Measurements from ENCODE around the gene PARD6B. TPM values are rescaled to one million over a fixed set of nuclear protein-coding genes. Genes with fewer than 3 reads are reported as not detected.

PARD6B gene
- total RNA-seq, 1 experiment from 2014 or later, result 41.3 TPM

DNA sequence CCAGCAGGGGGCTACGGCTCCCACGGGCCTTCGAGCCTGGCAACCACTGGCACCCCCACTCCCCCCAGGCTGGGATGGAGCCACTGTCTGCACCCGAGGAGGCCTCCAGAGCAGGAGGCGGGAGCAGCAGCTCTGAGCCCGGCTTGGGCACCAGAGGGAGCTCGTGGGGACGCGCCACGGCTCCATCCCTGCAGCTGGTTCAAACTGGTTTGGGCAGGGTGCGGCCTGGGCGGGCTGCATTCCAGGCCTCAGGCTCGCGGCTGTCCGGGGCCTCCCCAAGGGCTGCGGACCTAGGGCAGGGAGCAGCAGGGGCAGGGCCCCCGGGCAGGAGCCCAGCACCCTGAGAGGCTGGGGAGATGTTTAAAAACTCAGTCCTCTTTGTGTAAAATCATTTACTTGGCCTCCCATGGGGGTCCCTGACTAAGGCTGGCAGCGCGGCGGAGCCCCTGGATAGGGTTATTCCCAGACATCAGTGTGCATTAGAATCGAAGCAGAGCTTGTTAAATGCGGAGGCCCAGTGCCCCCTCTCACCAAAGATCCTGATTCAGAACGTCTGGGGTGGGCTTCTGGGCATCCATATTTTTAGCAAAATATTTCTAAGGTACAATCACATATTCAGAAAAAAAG lies 59.4 kb downstream of the PARD6B start (continued):
- TF ChIP-seq CBX3 (IDR thresholded peaks at IDR 0.05; ENCODE audit: low read depth), result 0 out of 2 replicates have a peak, but pooled peaks have one; percentile 42
- peak; percentile 54 for TF ChIP-seq POLR2A (IDR thresholded peaks at IDR 0.05; ENCODE audit: borderline replicate concordance, extremely low read depth, insufficient read depth, insufficient read length)
- TF ChIP-seq RAD21 (IDR thresholded peaks at IDR 0.05; ENCODE audit: low read depth), result peak; percentile 46
- TF ChIP-seq SRF (IDR thresholded peaks at IDR 0.05; ENCODE audit: low read depth), result no peak
- peak; percentile 80 for TF ChIP-seq YY1 (IDR thresholded peaks at IDR 0.05; ENCODE audit: extremely low read depth, insufficient replicate concordance, low read depth, low read length)
- TF ChIP-seq EGR1 (IDR thresholded peaks at IDR 0.05; ENCODE audit: low read depth), result no peak

DNA sequence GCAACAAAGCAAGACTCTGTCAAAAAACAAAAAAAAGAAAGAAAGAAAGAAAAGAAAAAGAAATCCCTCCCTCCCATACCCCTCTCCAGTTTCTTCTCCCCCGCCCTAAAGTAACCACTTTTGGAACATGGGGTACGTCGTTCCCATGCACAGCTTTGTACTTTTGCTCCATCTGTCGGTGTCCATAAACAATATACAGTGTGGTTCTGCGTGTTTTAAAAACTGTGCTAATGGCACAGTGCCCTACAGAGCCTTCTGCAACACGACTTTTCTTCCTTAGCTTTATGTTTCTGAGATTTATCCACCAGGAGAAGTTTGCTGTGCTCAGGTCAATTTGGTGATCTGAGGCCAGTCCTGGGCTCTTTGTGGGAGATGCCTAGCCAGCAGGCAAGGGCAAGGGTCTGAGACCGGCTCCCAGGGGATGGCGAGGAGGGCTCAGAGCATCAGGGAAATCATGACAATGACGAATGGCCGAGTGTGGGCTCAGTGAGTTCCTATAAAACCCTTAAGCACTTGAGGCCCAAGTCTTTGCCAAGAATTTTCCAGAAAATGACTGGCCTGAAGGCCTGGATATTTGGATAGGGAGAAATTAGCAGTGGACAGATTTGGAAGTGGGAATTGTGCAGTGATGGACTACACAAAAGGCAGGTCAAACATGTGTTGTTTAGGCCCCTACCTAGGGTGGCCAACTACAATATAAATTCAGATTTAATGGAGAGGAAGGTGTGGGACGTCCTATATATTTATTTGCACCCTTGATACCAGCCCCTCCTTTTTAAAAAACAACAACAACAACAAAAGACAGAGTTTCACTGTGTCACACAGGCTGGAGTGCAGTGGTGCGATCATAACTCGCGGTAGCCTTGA lies 61.6 kb downstream of the PARD6B start:
- intact Hi-C loops (cut with micrococcal nuclease), result loop anchor here (5.0 kb wide), 1 partner anchor 514 kb away; no protein-coding TSS in a partner anchor
- Histone ChIP-seq H3K4me1 (ENCODE audit: control insufficient read depth in 1 of 2, insufficient read depth in 2 of 2, low read length in 2 of 2) (peaks cover 22 to 54% of the 10 kb centered on the region in 2 experiments), H3K9ac (ENCODE audit: low read length) (0 out of 2 replicates have a peak overlapping the region, but pooled peaks have one; percentile 16), H3K4me2 (ENCODE audit: low read length) (0 out of 2 replicates have a peak overlapping the region, but pooled peaks have one; percentile 19), H3K79me2 (ENCODE audit: insufficient read depth, low read length) (no peaks in the 10 kb centered on the region), H3K9me2 (ENCODE audit: insufficient read depth) (no peaks in the 10 kb centered on the region), H3K9me3 (ENCODE audit: control insufficient read depth in 1 of 2, insufficient read depth in 1 of 2, low read depth in 1 of 2, low read length in 2 of 2) (no peaks in the 10 kb centered on the region), H3K36me3 (ENCODE audit: control insufficient read depth in 1 of 2, insufficient read depth in 2 of 2, low read length in 2 of 2) (no peaks in the 10 kb centered on the region), H3K27ac (ENCODE audit: low read depth, low read length) (no peak overlapping the region), H3K4me3 (replicated peaks in 1 of 2; ENCODE audit: low read depth in 1 of 2, low read length in 2 of 2) (no peak overlapping the region), H3K27me3 (ENCODE audit: insufficient read depth, low read length) (no peaks in the 10 kb centered on the region), H2AFZ (ENCODE audit: low read depth, low read length, poor library complexity, severe bottlenecking) (peak overlapping the region; percentile 44), H4K20me1 (ENCODE audit: insufficient read depth) (no peaks in the 10 kb centered on the region)
- CTCF ChIA-PET, result interaction anchor here (0.6 to 4.8 kb wide), 20 partner anchors 9 to 1077 kb away, joined by 3 to 39 read pairs (median 5); partner anchors contain the start of gene ADNP
- POLR2A ChIA-PET, result interaction anchor here (0.6 kb wide), 2 partner anchors 198 to 1268 kb away, joined by 3 to 4 read pairs; no protein-coding TSS in a partner anchor
- DNase-seq (ENCODE audit: low read depth, low spot score), result no peak
- BruUV-seq (replicated peaks), result no TSS peak
- RAD21 ChIA-PET (ENCODE audit: low non-redundant PET in 1 of 2, low total read pairs in 2 of 2, uncharacterized antibody in 2 of 2, unreplicated experiment in 2 of 2), result interaction anchor here (0.6 to 1.1 kb wide), 4 partner anchors 167 to 593 kb away, joined by 3 to 7 read pairs (median 4); no protein-coding TSS in a partner anchor
- ATAC-seq, result no peak
- TF ChIP-seq, protein P1, sequence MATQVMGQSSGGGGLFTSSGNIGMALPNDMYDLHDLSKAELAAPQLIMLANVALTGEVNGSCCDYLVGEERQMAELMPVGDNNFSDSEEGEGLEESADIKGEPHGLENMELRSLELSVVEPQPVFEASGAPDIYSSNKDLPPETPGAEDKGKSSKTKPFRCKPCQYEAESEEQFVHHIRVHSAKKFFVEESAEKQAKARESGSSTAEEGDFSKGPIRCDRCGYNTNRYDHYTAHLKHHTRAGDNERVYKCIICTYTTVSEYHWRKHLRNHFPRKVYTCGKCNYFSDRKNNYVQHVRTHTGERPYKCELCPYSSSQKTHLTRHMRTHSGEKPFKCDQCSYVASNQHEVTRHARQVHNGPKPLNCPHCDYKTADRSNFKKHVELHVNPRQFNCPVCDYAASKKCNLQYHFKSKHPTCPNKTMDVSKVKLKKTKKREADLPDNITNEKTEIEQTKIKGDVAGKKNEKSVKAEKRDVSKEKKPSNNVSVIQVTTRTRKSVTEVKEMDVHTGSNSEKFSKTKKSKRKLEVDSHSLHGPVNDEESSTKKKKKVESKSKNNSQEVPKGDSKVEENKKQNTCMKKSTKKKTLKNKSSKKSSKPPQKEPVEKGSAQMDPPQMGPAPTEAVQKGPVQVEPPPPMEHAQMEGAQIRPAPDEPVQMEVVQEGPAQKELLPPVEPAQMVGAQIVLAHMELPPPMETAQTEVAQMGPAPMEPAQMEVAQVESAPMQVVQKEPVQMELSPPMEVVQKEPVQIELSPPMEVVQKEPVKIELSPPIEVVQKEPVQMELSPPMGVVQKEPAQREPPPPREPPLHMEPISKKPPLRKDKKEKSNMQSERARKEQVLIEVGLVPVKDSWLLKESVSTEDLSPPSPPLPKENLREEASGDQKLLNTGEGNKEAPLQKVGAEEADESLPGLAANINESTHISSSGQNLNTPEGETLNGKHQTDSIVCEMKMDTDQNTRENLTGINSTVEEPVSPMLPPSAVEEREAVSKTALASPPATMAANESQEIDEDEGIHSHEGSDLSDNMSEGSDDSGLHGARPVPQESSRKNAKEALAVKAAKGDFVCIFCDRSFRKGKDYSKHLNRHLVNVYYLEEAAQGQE (IDR thresholded peaks at IDR 0.05; ENCODE audit: low read depth), result no peak
- no peak for TF ChIP-seq SRF (IDR thresholded peaks at IDR 0.05; ENCODE audit: low read depth)
- no peak for TF ChIP-seq ZFX (IDR thresholded peaks at IDR 0.05)
- TF ChIP-seq, protein P2, sequence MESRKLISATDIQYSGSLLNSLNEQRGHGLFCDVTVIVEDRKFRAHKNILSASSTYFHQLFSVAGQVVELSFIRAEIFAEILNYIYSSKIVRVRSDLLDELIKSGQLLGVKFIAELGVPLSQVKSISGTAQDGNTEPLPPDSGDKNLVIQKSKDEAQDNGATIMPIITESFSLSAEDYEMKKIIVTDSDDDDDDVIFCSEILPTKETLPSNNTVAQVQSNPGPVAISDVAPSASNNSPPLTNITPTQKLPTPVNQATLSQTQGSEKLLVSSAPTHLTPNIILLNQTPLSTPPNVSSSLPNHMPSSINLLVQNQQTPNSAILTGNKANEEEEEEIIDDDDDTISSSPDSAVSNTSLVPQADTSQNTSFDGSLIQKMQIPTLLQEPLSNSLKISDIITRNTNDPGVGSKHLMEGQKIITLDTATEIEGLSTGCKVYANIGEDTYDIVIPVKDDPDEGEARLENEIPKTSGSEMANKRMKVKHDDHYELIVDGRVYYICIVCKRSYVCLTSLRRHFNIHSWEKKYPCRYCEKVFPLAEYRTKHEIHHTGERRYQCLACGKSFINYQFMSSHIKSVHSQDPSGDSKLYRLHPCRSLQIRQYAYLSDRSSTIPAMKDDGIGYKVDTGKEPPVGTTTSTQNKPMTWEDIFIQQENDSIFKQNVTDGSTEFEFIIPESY (IDR thresholded peaks at IDR 0.05; ENCODE audit: extremely low read depth, insufficient replicate concordance, low read length), result no peak
- TF ChIP-seq EZH2phosphoT487 (IDR thresholded peaks at IDR 0.05; ENCODE audit: borderline replicate concordance), result no peak
- no peak for TF ChIP-seq EZH2 (IDR thresholded peaks at IDR 0.05)
- no peak for TF ChIP-seq TCF7L2 (IDR thresholded peaks at IDR 0.05; ENCODE audit: borderline replicate concordance, extremely low read depth, insufficient read depth, insufficient read length)
- TF ChIP-seq SIN3A (IDR thresholded peaks at IDR 0.05; ENCODE audit: low read depth), result no peak
- TF ChIP-seq, protein P3, sequence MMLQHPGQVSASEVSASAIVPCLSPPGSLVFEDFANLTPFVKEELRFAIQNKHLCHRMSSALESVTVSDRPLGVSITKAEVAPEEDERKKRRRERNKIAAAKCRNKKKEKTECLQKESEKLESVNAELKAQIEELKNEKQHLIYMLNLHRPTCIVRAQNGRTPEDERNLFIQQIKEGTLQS (IDR thresholded peaks at IDR 0.05), result no peak
- no peak for TF ChIP-seq EGR1 (IDR thresholded peaks at IDR 0.05; ENCODE audit: low read depth)
- no peak for TF ChIP-seq CEBPB (IDR thresholded peaks at IDR 0.05; ENCODE audit: low read depth)
- TF ChIP-seq JUND (IDR thresholded peaks at IDR 0.05), result no peak
- TF ChIP-seq POLR2AphosphoS5 (IDR thresholded peaks at IDR 0.05; ENCODE audit: low read depth, low read length), result no peak
- no peak for TF ChIP-seq ZNF274 (IDR thresholded peaks at IDR 0.05; ENCODE audit: low read depth, low read length)

Measured in HCT116 (cell line).